Measurements from ENCODE around the gene TLE1.

Gene TLE1

GRCh38 chr9:81684635-81685034 is 4.7 kb downstream of the TLE1 start:
- Histone ChIP-seq H3K36me3 (ENCODE audit: control insufficient read depth, low read depth, low read length) (peaks cover 46% of the 10 kb centered on the region), H3K4me3 (ENCODE audit: low read length) (peak overlapping the region; percentile 83), H3K4me1 (ENCODE audit: control insufficient read depth, low read depth, low read length) (peaks cover 44% of the 10 kb centered on the region), H3K9ac (ENCODE audit: low read length) (no peak overlapping the region), H3K27me3 (ENCODE audit: control insufficient read depth, insufficient read depth, low read length) (no peaks in the 10 kb centered on the region), H3K9me3 (ENCODE audit: control insufficient read depth, low read depth, low read length) (no peaks in the 10 kb centered on the region), H3K27ac (ENCODE audit: low read length) (no peak overlapping the region)

- H3K9ac ChIP-seq (ENCODE audit: low read length): no peak overlapping the region
- H3K9me3 ChIP-seq (ENCODE audit: control insufficient read depth, low read depth, low read length): no peaks in the 10 kb centered on the region
- no peaks in the 10 kb centered on the region for H3K27me3 ChIP-seq (ENCODE audit: control insufficient read depth, insufficient read depth, low read length)
- H3K36me3 ChIP-seq (ENCODE audit: control insufficient read depth, low read depth, low read length): peaks cover 46% of the 10 kb centered on the region
- no peak overlapping the region for H3K4me3 ChIP-seq (ENCODE audit: low read length)
- H3K4me1 ChIP-seq (ENCODE audit: control insufficient read depth, low read depth, low read length): peaks cover 44% of the 10 kb centered on the region
- H3K27ac ChIP-seq (ENCODE audit: low read length): no peak overlapping the region
These were observed 5.6 kb downstream of the TLE1 start for GRCh38 chr9:81683704-81684103.

- peaks cover 51% of the 10 kb centered on the region for H3K36me3 ChIP-seq (ENCODE audit: control insufficient read depth, low read depth, low read length)
- no peak overlapping the region for H3K4me3 ChIP-seq (ENCODE audit: low read length)
- H3K4me1 ChIP-seq (ENCODE audit: control insufficient read depth, low read depth, low read length): peaks cover 44% of the 10 kb centered on the region
- H3K27me3 ChIP-seq (ENCODE audit: control insufficient read depth, insufficient read depth, low read length): no peaks in the 10 kb centered on the region
- H3K27ac ChIP-seq (ENCODE audit: low read length): no peak overlapping the region
- H3K9ac ChIP-seq (ENCODE audit: low read length): no peak overlapping the region
- no peaks in the 10 kb centered on the region for H3K9me3 ChIP-seq (ENCODE audit: control insufficient read depth, low read depth, low read length)
These were observed 6.1 kb downstream of the TLE1 start for GRCh38 chr9:81683238-81683637.

GRCh38 chr9:81682797-81683196 is 6.5 kb downstream of the TLE1 start:
- no peaks in the 10 kb centered on the region for H3K27me3 ChIP-seq (ENCODE audit: control insufficient read depth, insufficient read depth, low read length)
- no peak overlapping the region for H3K9ac ChIP-seq (ENCODE audit: low read length)
- no peak overlapping the region for H3K27ac ChIP-seq (ENCODE audit: low read length)
- no peaks in the 10 kb centered on the region for H3K9me3 ChIP-seq (ENCODE audit: control insufficient read depth, low read depth, low read length)
- H3K36me3 ChIP-seq (ENCODE audit: control insufficient read depth, low read depth, low read length): peaks cover 55% of the 10 kb centered on the region
- H3K4me1 ChIP-seq (ENCODE audit: control insufficient read depth, low read depth, low read length): peaks cover 47% of the 10 kb centered on the region
- no peak overlapping the region for H3K4me3 ChIP-seq (ENCODE audit: low read length)

- H3K36me3 ChIP-seq (ENCODE audit: control insufficient read depth, low read depth, low read length): peaks cover 56% of the 10 kb centered on the region
- H3K27ac ChIP-seq (ENCODE audit: low read length): no peak overlapping the region
- no peaks in the 10 kb centered on the region for H3K9me3 ChIP-seq (ENCODE audit: control insufficient read depth, low read depth, low read length)
- peaks cover 51% of the 10 kb centered on the region for H3K4me1 ChIP-seq (ENCODE audit: control insufficient read depth, low read depth, low read length)
- no peak overlapping the region for H3K4me3 ChIP-seq (ENCODE audit: low read length)
- H3K9ac ChIP-seq (ENCODE audit: low read length): no peak overlapping the region
- H3K27me3 ChIP-seq (ENCODE audit: control insufficient read depth, insufficient read depth, low read length): no peaks in the 10 kb centered on the region
These were observed 7.2 kb downstream of the TLE1 start for GRCh38 chr9:81682177-81682576.

- H3K9me3 ChIP-seq (ENCODE audit: control insufficient read depth, low read depth, low read length): no peaks in the 10 kb centered on the region
- H3K4me3 ChIP-seq (ENCODE audit: low read length): no peak overlapping the region
- no peaks in the 10 kb centered on the region for H3K27me3 ChIP-seq (ENCODE audit: control insufficient read depth, insufficient read depth, low read length)
- no peak overlapping the region for H3K27ac ChIP-seq (ENCODE audit: low read length)
- peaks cover 50% of the 10 kb centered on the region for H3K4me1 ChIP-seq (ENCODE audit: control insufficient read depth, low read depth, low read length)
- peaks cover 60% of the 10 kb centered on the region for H3K36me3 ChIP-seq (ENCODE audit: control insufficient read depth, low read depth, low read length)
- no peak overlapping the region for H3K9ac ChIP-seq (ENCODE audit: low read length)
These were observed 8.8 kb downstream of the TLE1 start for GRCh38 chr9:81680506-81680905.

GRCh38 chr9:81680006-81680405 is 9.3 kb downstream of the TLE1 start:
- Histone ChIP-seq H3K36me3 (ENCODE audit: control insufficient read depth, low read depth, low read length) (peaks cover 55% of the 10 kb centered on the region), H3K27ac (ENCODE audit: low read length) (no peak overlapping the region), H3K9me3 (ENCODE audit: control insufficient read depth, low read depth, low read length) (no peaks in the 10 kb centered on the region), H3K27me3 (ENCODE audit: control insufficient read depth, insufficient read depth, low read length) (no peaks in the 10 kb centered on the region), H3K9ac (ENCODE audit: low read length) (no peak overlapping the region), H3K4me3 (ENCODE audit: low read length) (no peak overlapping the region), H3K4me1 (ENCODE audit: control insufficient read depth, low read depth, low read length) (peaks cover 46% of the 10 kb centered on the region)

- H3K4me3 ChIP-seq (ENCODE audit: low read length): no peak overlapping the region
- H3K9ac ChIP-seq (ENCODE audit: low read length): no peak overlapping the region
- peaks cover 54% of the 10 kb centered on the region for H3K36me3 ChIP-seq (ENCODE audit: control insufficient read depth, low read depth, low read length)
- no peaks in the 10 kb centered on the region for H3K9me3 ChIP-seq (ENCODE audit: control insufficient read depth, low read depth, low read length)
- peaks cover 42% of the 10 kb centered on the region for H3K4me1 ChIP-seq (ENCODE audit: control insufficient read depth, low read depth, low read length)
- H3K27ac ChIP-seq (ENCODE audit: low read length): no peak overlapping the region
- no peaks in the 10 kb centered on the region for H3K27me3 ChIP-seq (ENCODE audit: control insufficient read depth, insufficient read depth, low read length)
These were observed 11.3 kb downstream of the TLE1 start for GRCh38 chr9:81678088-81678487.

- Histone ChIP-seq H3K27me3 (ENCODE audit: control insufficient read depth, insufficient read depth, low read length) (no peaks in the 10 kb centered on the region), H3K36me3 (ENCODE audit: control insufficient read depth, low read depth, low read length) (peaks cover 53% of the 10 kb centered on the region), H3K27ac (ENCODE audit: low read length) (no peak overlapping the region), H3K4me3 (ENCODE audit: low read length) (no peak overlapping the region), H3K9me3 (ENCODE audit: control insufficient read depth, low read depth, low read length) (no peaks in the 10 kb centered on the region), H3K4me1 (ENCODE audit: control insufficient read depth, low read depth, low read length) (peaks cover 38% of the 10 kb centered on the region), H3K9ac (ENCODE audit: low read length) (no peak overlapping the region)
These were observed 13.0 kb downstream of the TLE1 start for GRCh38 chr9:81676395-81676794.

- H3K27me3 ChIP-seq (ENCODE audit: control insufficient read depth, insufficient read depth, low read length): no peaks in the 10 kb centered on the region
- no peak overlapping the region for H3K27ac ChIP-seq (ENCODE audit: low read length)
- no peak overlapping the region for H3K4me3 ChIP-seq (ENCODE audit: low read length)
- H3K4me1 ChIP-seq (ENCODE audit: control insufficient read depth, low read depth, low read length): peaks cover 40% of the 10 kb centered on the region
- H3K36me3 ChIP-seq (ENCODE audit: control insufficient read depth, low read depth, low read length): peaks cover 54% of the 10 kb centered on the region
- H3K9ac ChIP-seq (ENCODE audit: low read length): no peak overlapping the region
- H3K9me3 ChIP-seq (ENCODE audit: control insufficient read depth, low read depth, low read length): no peaks in the 10 kb centered on the region
These were observed 16.0 kb downstream of the TLE1 start for GRCh38 chr9:81673310-81673709.

- no peak overlapping the region for H3K27ac ChIP-seq (ENCODE audit: low read length)
- H3K4me3 ChIP-seq (ENCODE audit: low read length): no peak overlapping the region
- H3K27me3 ChIP-seq (ENCODE audit: control insufficient read depth, insufficient read depth, low read length): no peaks in the 10 kb centered on the region
- no peaks in the 10 kb centered on the region for H3K9me3 ChIP-seq (ENCODE audit: control insufficient read depth, low read depth, low read length)
- peaks cover 50% of the 10 kb centered on the region for H3K36me3 ChIP-seq (ENCODE audit: control insufficient read depth, low read depth, low read length)
- H3K4me1 ChIP-seq (ENCODE audit: control insufficient read depth, low read depth, low read length): peaks cover 35% of the 10 kb centered on the region
- H3K9ac ChIP-seq (ENCODE audit: low read length): no peak overlapping the region
These were observed 17.5 kb downstream of the TLE1 start for GRCh38 chr9:81671880-81672280.

GRCh38 chr9:81669866-81670265 is 19.5 kb downstream of the TLE1 start:
- Histone ChIP-seq H3K9me3 (ENCODE audit: control insufficient read depth, low read depth, low read length) (no peaks in the 10 kb centered on the region), H3K27ac (ENCODE audit: low read length) (no peak overlapping the region), H3K4me3 (ENCODE audit: low read length) (no peak overlapping the region), H3K27me3 (ENCODE audit: control insufficient read depth, insufficient read depth, low read length) (no peaks in the 10 kb centered on the region), H3K36me3 (ENCODE audit: control insufficient read depth, low read depth, low read length) (peaks cover 38% of the 10 kb centered on the region), H3K4me1 (ENCODE audit: control insufficient read depth, low read depth, low read length) (peaks cover 41% of the 10 kb centered on the region), H3K9ac (ENCODE audit: low read length) (no peak overlapping the region)

Data from iPS-18a (cell line).